Esophagus muscularis mucosa (tissue), 4 donors: ENCODE results near the gene OCEL1. TPM values are rescaled to one million over a fixed set of nuclear protein-coding genes. Genes with fewer than 3 reads are reported as not detected.

Source experiments
- DNase-seq: peaks from one replicate; pipeline ENCODE4 v3.0.0-alpha.2; 2017; ENCODE audit errors: extremely low spot score
- H3K27ac ChIP-seq, 4 donors: fragments of 200-600 bp; sonication (generic); replicated peaks in 1 of 4; 1 replicate in 3 of 4; 2 replicates in 1 of 4; pipeline ENCODE4 v1.5.1; 2016 to 2019; ENCODE audit warnings: mild to moderate bottlenecking in 1 of 4
- H3K27me3 ChIP-seq, 4 donors: fragments of 200-600 bp; sonication (generic); one replicate each; pipeline versions ENCODE4 v1.5.1 to v1.6.0; 2016 to 2019
- H3K36me3 ChIP-seq, 4 donors: fragments of 200-600 bp; sonication (generic); one replicate each; pipeline ENCODE4 v1.5.1; 2016 to 2019
- H3K4me1 ChIP-seq, 4 donors: fragments of 200-600 bp; sonication (generic); one replicate each; pipeline ENCODE4 v1.5.1; 2016 to 2019
- H3K4me3 ChIP-seq, 4 donors: fragments of 200-600 bp; sonication (generic); 1 replicate in 2 of 4; 2 replicates in 2 of 4; pipeline ENCODE4 v1.5.1; 2016 to 2019; ENCODE audit warnings: mild to moderate bottlenecking in 4 of 4, moderate library complexity in 1 of 4
- H3K9me3 ChIP-seq, 4 donors: fragments of 200-600 bp; sonication (generic); 1 replicate in 3 of 4; 2 replicates in 1 of 4; pipeline ENCODE4 v1.5.1; 2016 to 2019
- CTCF ChIP-seq, 3 experiments: fragments of 200-600 bp in 2 of 3; fragments of 450-650 bp in 1 of 3; sonication (generic) in 2 of 3; IDR thresholded peaks; one replicate each; pipeline ENCODE4 v1.5.1; 2017 to 2019; ENCODE audit warnings: antibody characterized with exemption in 3 of 3, mild to moderate bottlenecking in 2 of 3, moderate library complexity in 1 of 3
- EP300 ChIP-seq: sonication (generic); formaldehyde crosslinking; IDR thresholded peaks from one replicate; pipeline ENCODE4 v1.6.1; 2017; ENCODE audit warnings: antibody characterized with exemption
- POLR2A ChIP-seq: fragments of 450-650 bp; IDR thresholded peaks from one replicate; pipeline ENCODE4 v1.6.1; 2017; ENCODE audit warnings: antibody characterized with exemption, moderate library complexity, mild to moderate bottlenecking, low read depth
- POLR2AphosphoS5 ChIP-seq, 2 donors: sonication (generic); formaldehyde crosslinking; IDR thresholded peaks; one replicate each; pipeline ENCODE4 v1.6.1; 2017; ENCODE audit warnings: antibody characterized with exemption in 2 of 2
- WGBS: methylation state at CpG from one replicate; pipeline ENCODE4 v1.1.5; 2018; 5-methylcytosine and 5-hydroxymethylcytosine counted together
- intact Hi-C: fragments of 100-400 bp; cut with DNase I; formaldehyde crosslinking; loops from one replicate; pipeline ENCODE4 v1.15.1; 2023
- total RNA-seq, 4 donors: library from RNA; depleted of rRNA; stranded (reverse); fragments of >200 nt; gene quantifications; one replicate each; pipeline versions ENCODE4 v1.1.0 to v1.2.1, GENCODE V29; 2016

The OCEL1 gene
- 10 to 100 TPM in 1 of 4 donors, 1 to 10 TPM in 3; 6.3 to 18.8 (median 7.8) TPM for total RNA-seq

GRCh38 chr19:17226002-17226933 is at the start of gene OCEL1:
OCEL1 (plus strand) TSS chr19:17226226; CDS start chr19:17226248, 22 bp downstream.
- TF ChIP-seq POLR2AphosphoS5 (IDR thresholded peaks at IDR 0.05) (peak in 1 of 2 donors; percentile 94), POLR2A (peak; percentile 67), EP300 (no peak)
- intact Hi-C loops, result no loop called here
- H3K36me3 ChIP-seq, result peaks cover 0 to 25% (median 19%) of the 10 kb centered on the region in 4 donors
- 0% methylated on average over 13 of the region's 90 CpGs for WGBS
- no peaks in the 10 kb centered on the region for H3K9me3 ChIP-seq
- H3K4me1 ChIP-seq, result peaks cover 9 to 26% (median 25%) of the 10 kb centered on the region in 4 donors
- H3K4me3 ChIP-seq, result peak within 1 kb of the TSS; percentile 67 to 75 (median 71)
- H3K27me3 ChIP-seq, result no peaks in the 10 kb centered on the region
- H3K27ac ChIP-seq, result peak within 1 kb of the TSS; percentile 85 to 88 (median 86)
- peak; percentile 100 for DNase-seq

- Histone ChIP-seq H3K36me3 (peaks cover 54 to 92% (median 89%) of the 10 kb centered on the region in 4 donors), H3K4me3 (no peak overlapping the region), H3K27ac (no peak overlapping the region), H3K4me1 (no peaks in the 10 kb centered on the region), H3K9me3 (no peaks in the 10 kb centered on the region), H3K27me3 (no peaks in the 10 kb centered on the region)
- TF ChIP-seq POLR2A (no peak), CTCF (IDR thresholded peaks at IDR 0.05) (no peak), POLR2AphosphoS5 (IDR thresholded peaks at IDR 0.05) (no peak), EP300 (no peak)
- DNase-seq, result no peak
- WGBS, result 80% methylated on average over 10 of the region's 10 CpGs
- intact Hi-C loops, result no loop called here
Measured at GRCh38 chr19:17178291-17178690, 47.7 kb upstream of the OCEL1 start.

- Histone ChIP-seq H3K9me3 (no peaks in the 10 kb centered on the region), H3K27ac (no peak overlapping the region), H3K4me1 (no peaks in the 10 kb centered on the region), H3K36me3 (peaks cover 50 to 92% (median 87%) of the 10 kb centered on the region in 4 donors), H3K4me3 (no peak overlapping the region), H3K27me3 (no peaks in the 10 kb centered on the region)
- WGBS, result 76% methylated on average over 20 of the region's 22 CpGs
- DNase-seq, result no peak
- intact Hi-C loops, result no loop called here
- TF ChIP-seq POLR2AphosphoS5 (IDR thresholded peaks at IDR 0.05), result no peak
- TF ChIP-seq CTCF (IDR thresholded peaks at IDR 0.05), result no peak
- TF ChIP-seq EP300, result no peak
- TF ChIP-seq POLR2A, result no peak
Measured at GRCh38 chr19:17180997-17181702, 44.9 kb upstream of the OCEL1 start.

GRCh38 chr19:17183271-17183761 is 42.7 kb upstream of the OCEL1 start:
- peaks cover 47 to 92% (median 85%) of the 10 kb centered on the region in 4 donors for H3K36me3 ChIP-seq

More at GRCh38 chr19:17183271-17183761, 42.7 kb upstream of the OCEL1 start:
- no peak overlapping the region for H3K27ac ChIP-seq
- 95% methylated on average over 12 of the region's 14 CpGs for WGBS
- H3K9me3 ChIP-seq, result no peaks in the 10 kb centered on the region
- no peak overlapping the region for H3K4me3 ChIP-seq
- intact Hi-C loops, result no loop called here
- H3K27me3 ChIP-seq, result no peaks in the 10 kb centered on the region
- TF ChIP-seq CTCF (IDR thresholded peaks at IDR 0.05) (no peak), EP300 (no peak), POLR2AphosphoS5 (IDR thresholded peaks at IDR 0.05) (no peak), POLR2A (no peak)
- H3K4me1 ChIP-seq, result no peaks in the 10 kb centered on the region
- DNase-seq, result no peak
